Forelimb muscle (tissue), 1 donor: ENCODE results near the gene ERICH4. TPM values are rescaled to one million over a fixed set of nuclear protein-coding genes. Genes with fewer than 3 reads are reported as not detected.

Source experiments
- DNase-seq: peaks from one replicate; pipeline ENCODE4 v3.0.0-alpha.2; 2013; ENCODE audit warnings: low read depth
- polyA plus RNA-seq: library from polyadenylated mRNA; unstranded; fragments of 120-200 nt; gene quantifications from one replicate; pipeline ENCODE4 v1.2.1, GENCODE V29; 2013; ENCODE audit not compliant: insufficient read length

Gene ERICH4
- polyA plus RNA-seq, 1 donor: 0.19 TPM

- no peak for DNase-seq
Observed at GRCh38 chr19:41414461-41414860, 28.5 kb upstream of the ERICH4 start.

- DNase-seq: no peak
Observed at GRCh38 chr19:41415154-41415571, 27.8 kb upstream of the ERICH4 start.

- no peak for DNase-seq
Observed at GRCh38 chr19:41416194-41416674, 26.7 kb upstream of the ERICH4 start.

GRCh38 chr19:41420101-41420880, 22.7 kb upstream of the ERICH4 start:
- DNase-seq: no peak

GRCh38 chr19:41421314-41421713, 21.6 kb upstream of the ERICH4 start:
- no peak for DNase-seq

GRCh38 chr19:41421973-41422372, 21.0 kb upstream of the ERICH4 start:
- DNase-seq: no peak

- no peak for DNase-seq
Observed at GRCh38 chr19:41422456-41422855, 20.5 kb upstream of the ERICH4 start.

- no peak for DNase-seq
Observed at GRCh38 chr19:41422955-41423354, 20.0 kb upstream of the ERICH4 start.

GRCh38 chr19:41424335-41425173, 18.4 kb upstream of the ERICH4 start:
- DNase-seq: no peak

- no peak for DNase-seq
Observed at GRCh38 chr19:41425174-41426115, 17.5 kb upstream of the ERICH4 start.

- no peak for DNase-seq
Observed at GRCh38 chr19:41426116-41426841, 16.7 kb upstream of the ERICH4 start.

GRCh38 chr19:41426952-41427646, 15.9 kb upstream of the ERICH4 start, which contains the start of gene B3GNT8:
Gene B3GNT8 (minus strand): TSS chr19:41427374. CDS start chr19:41426778, 596 bp downstream.
- no peak for DNase-seq

GRCh38 chr19:41427647-41428480, 15.1 kb upstream of the ERICH4 start:
- no peak for DNase-seq

GRCh38 chr19:41428481-41428859, 14.5 kb upstream of the ERICH4 start:
- DNase-seq: no peak

GRCh38 chr19:41430922-41431321, 12.0 kb upstream of the ERICH4 start:
- no peak for DNase-seq

GRCh38 chr19:41431426-41432386, 11.2 kb upstream of the ERICH4 start:
- no peak for DNase-seq

GRCh38 chr19:41433171-41433570, 9.8 kb upstream of the ERICH4 start:
- no peak for DNase-seq

GRCh38 chr19:41434450-41434849, 8.5 kb upstream of the ERICH4 start:
- DNase-seq: no peak
